ENCODE measurements around the gene LRFN2. TPM values are rescaled to one million over a fixed set of nuclear protein-coding genes. Genes with fewer than 3 reads are reported as not detected.

LRFN2 gene
- total RNA-seq, 6 donors from 2014 or later: 0.06 to 0.20 TPM; not detected in 4

- Histone ChIP-seq H3K4me1 (no peaks in the 10 kb centered on the region), H3K9me3 (no peaks in the 10 kb centered on the region), H3K36me3 (no peaks in the 10 kb centered on the region), H3K27ac (no peak overlapping the region), H3K27me3 (no peaks in the 10 kb centered on the region), H3K4me3 (no peak overlapping the region)
- DNase-seq (no peak), ATAC-seq (ENCODE audit: low FRiP score in 2 of 2) (no peak)
- 31 to 38% methylated on average over 2 of the region's 2 CpGs for WGBS, 2 donors
- TF ChIP-seq POLR2AphosphoS5 (IDR thresholded peaks at IDR 0.05) (no peak), POLR2A (IDR thresholded peaks at IDR 0.05) (no peak), CTCF (IDR thresholded peaks at IDR 0.05) (no peak), EP300 (IDR thresholded peaks at IDR 0.05) (no peak)
Observed at GRCh38 chr6:40356242-40356910, 230.8 kb downstream of the LRFN2 start.

GRCh38 chr6:40355532-40355931, 231.6 kb downstream of the LRFN2 start:
- Histone ChIP-seq H3K36me3 (no peaks in the 10 kb centered on the region), H3K27me3 (no peaks in the 10 kb centered on the region), H3K27ac (no peak overlapping the region), H3K9me3 (no peaks in the 10 kb centered on the region), H3K4me1 (no peaks in the 10 kb centered on the region), H3K4me3 (no peak overlapping the region)
- 89 to 90% methylated on average over 1 to 2 of the region's 2 CpGs for WGBS, 2 donors
- DNase-seq (no peak), ATAC-seq (ENCODE audit: low FRiP score in 2 of 2) (no peak)
- TF ChIP-seq POLR2A (IDR thresholded peaks at IDR 0.05) (no peak), EP300 (IDR thresholded peaks at IDR 0.05) (no peak), CTCF (IDR thresholded peaks at IDR 0.05) (no peak), POLR2AphosphoS5 (IDR thresholded peaks at IDR 0.05) (no peak)

- H3K4me3 ChIP-seq: no peak overlapping the region
- 94 to 100% methylated on average over 1 of the region's 1 CpG for WGBS, 2 donors
- H3K4me1 ChIP-seq: no peaks in the 10 kb centered on the region
- H3K27ac ChIP-seq: no peak overlapping the region
- TF ChIP-seq CTCF (IDR thresholded peaks at IDR 0.05): no peak
- no peak for TF ChIP-seq POLR2A (IDR thresholded peaks at IDR 0.05)
- no peak for TF ChIP-seq POLR2AphosphoS5 (IDR thresholded peaks at IDR 0.05)
- TF ChIP-seq EP300 (IDR thresholded peaks at IDR 0.05): no peak
- no peaks in the 10 kb centered on the region for H3K9me3 ChIP-seq
- no peaks in the 10 kb centered on the region for H3K27me3 ChIP-seq
- ATAC-seq (ENCODE audit: low FRiP score in 2 of 2) (no peak), DNase-seq (no peak)
- no peaks in the 10 kb centered on the region for H3K36me3 ChIP-seq
Observed at GRCh38 chr6:40355066-40355465, 232.1 kb downstream of the LRFN2 start.

GRCh38 chr6:40353967-40354452, 233.2 kb downstream of the LRFN2 start:
- Histone ChIP-seq H3K36me3 (no peaks in the 10 kb centered on the region), H3K4me3 (no peak overlapping the region), H3K9me3 (no peaks in the 10 kb centered on the region), H3K27me3 (no peaks in the 10 kb centered on the region), H3K4me1 (no peaks in the 10 kb centered on the region), H3K27ac (no peak overlapping the region)
- TF ChIP-seq POLR2A (IDR thresholded peaks at IDR 0.05) (no peak), CTCF (IDR thresholded peaks at IDR 0.05) (no peak), POLR2AphosphoS5 (IDR thresholded peaks at IDR 0.05) (no peak), EP300 (IDR thresholded peaks at IDR 0.05) (no peak)
- DNase-seq (no peak), ATAC-seq (ENCODE audit: low FRiP score in 2 of 2) (no peak)
